Esophagus muscularis mucosa (tissue), 4 donors: Measurements from ENCODE around the gene CXCL12. TPM values are rescaled to one million over a fixed set of nuclear protein-coding genes. Genes with fewer than 3 reads are reported as not detected.

Experiments
- DNase-seq: peaks from one replicate; pipeline ENCODE4 v3.0.0-alpha.2; 2017; ENCODE audit errors: extremely low spot score
- H3K27ac ChIP-seq, 4 donors: fragments of 200-600 bp; sonication (generic); replicated peaks in 1 of 4; 1 replicate in 3 of 4; 2 replicates in 1 of 4; pipeline ENCODE4 v1.5.1; 2016 to 2019; ENCODE audit warnings: mild to moderate bottlenecking in 1 of 4
- H3K27me3 ChIP-seq, 4 donors: fragments of 200-600 bp; sonication (generic); one replicate each; pipeline versions ENCODE4 v1.5.1 to v1.6.0; 2016 to 2019
- H3K36me3 ChIP-seq, 4 donors: fragments of 200-600 bp; sonication (generic); one replicate each; pipeline ENCODE4 v1.5.1; 2016 to 2019
- H3K4me1 ChIP-seq, 4 donors: fragments of 200-600 bp; sonication (generic); one replicate each; pipeline ENCODE4 v1.5.1; 2016 to 2019
- H3K4me3 ChIP-seq, 4 donors: fragments of 200-600 bp; sonication (generic); 1 replicate in 2 of 4; 2 replicates in 2 of 4; pipeline ENCODE4 v1.5.1; 2016 to 2019; ENCODE audit warnings: mild to moderate bottlenecking in 4 of 4, moderate library complexity in 1 of 4
- H3K9me3 ChIP-seq, 4 donors: fragments of 200-600 bp; sonication (generic); 1 replicate in 3 of 4; 2 replicates in 1 of 4; pipeline ENCODE4 v1.5.1; 2016 to 2019
- CTCF ChIP-seq, 3 experiments: fragments of 200-600 bp in 2 of 3; fragments of 450-650 bp in 1 of 3; sonication (generic) in 2 of 3; IDR thresholded peaks; one replicate each; pipeline ENCODE4 v1.5.1; 2017 to 2019; ENCODE audit warnings: antibody characterized with exemption in 3 of 3, mild to moderate bottlenecking in 2 of 3, moderate library complexity in 1 of 3
- EP300 ChIP-seq: sonication (generic); formaldehyde crosslinking; IDR thresholded peaks from one replicate; pipeline ENCODE4 v1.6.1; 2017; ENCODE audit warnings: antibody characterized with exemption
- POLR2A ChIP-seq: fragments of 450-650 bp; IDR thresholded peaks from one replicate; pipeline ENCODE4 v1.6.1; 2017; ENCODE audit warnings: antibody characterized with exemption, moderate library complexity, mild to moderate bottlenecking, low read depth
- POLR2AphosphoS5 ChIP-seq, 2 donors: sonication (generic); formaldehyde crosslinking; IDR thresholded peaks; one replicate each; pipeline ENCODE4 v1.6.1; 2017; ENCODE audit warnings: antibody characterized with exemption in 2 of 2
- WGBS: methylation state at CpG from one replicate; pipeline ENCODE4 v1.1.5; 2018; 5-methylcytosine and 5-hydroxymethylcytosine counted together
- intact Hi-C: fragments of 100-400 bp; cut with DNase I; formaldehyde crosslinking; loops from one replicate; pipeline ENCODE4 v1.15.1; 2023
- total RNA-seq, 4 donors: library from RNA; depleted of rRNA; stranded (reverse); fragments of >200 nt; gene quantifications; one replicate each; pipeline versions ENCODE4 v1.1.0 to v1.2.1, GENCODE V29; 2016

Gene CXCL12
- total RNA-seq, 4 donors from 2014 or later = 47.9 to 88.8 (median 51.8) TPM

GRCh38 chr10:44384601-44385025 lies 284 bp downstream of the CXCL12 start:
- intact Hi-C loops = loop anchor here (5.0 kb wide), 2 partner anchors 478 to 692 kb away; no protein-coding TSS in a partner anchor
- peak overlapping the region; percentile 61 to 74 (median 66) for H3K4me3 ChIP-seq
- H3K9me3 ChIP-seq = no peaks in the 10 kb centered on the region
- TF ChIP-seq POLR2AphosphoS5 (IDR thresholded peaks at IDR 0.05) (no peak), CTCF (IDR thresholded peaks at IDR 0.05) (no peak), POLR2A (no peak), EP300 (no peak)
- no peaks in the 10 kb centered on the region for H3K36me3 ChIP-seq
- peaks cover 0 to 44% (median 2%) of the 10 kb centered on the region in 4 donors for H3K27me3 ChIP-seq
- no peak for DNase-seq
- 0% methylated on average over 4 of the region's 48 CpGs for WGBS
- peak overlapping the region; percentile 62 to 81 (median 76) for H3K27ac ChIP-seq
- peaks cover 4 to 56% (median 48%) of the 10 kb centered on the region in 4 donors for H3K4me1 ChIP-seq

- no peaks in the 10 kb centered on the region for H3K9me3 ChIP-seq
- peaks cover 4 to 59% (median 48%) of the 10 kb centered on the region in 4 donors for H3K4me1 ChIP-seq
- DNase-seq = no peak
- intact Hi-C loops = no loop called here
- peaks cover 0 to 44% (median 2%) of the 10 kb centered on the region in 4 donors for H3K27me3 ChIP-seq
- WGBS = 17% methylated on average over 22 of the region's 63 CpGs
- peaks cover 0 to 6% (median 5%) of the 10 kb centered on the region in 4 donors for H3K36me3 ChIP-seq
- peak overlapping the region; percentile 61 to 74 (median 66) for H3K4me3 ChIP-seq
- peak overlapping the region; percentile 62 to 81 (median 76) for H3K27ac ChIP-seq
- TF ChIP-seq EP300 = no peak
- no peak for TF ChIP-seq POLR2A
- TF ChIP-seq CTCF (IDR thresholded peaks at IDR 0.05) = no peak
- TF ChIP-seq POLR2AphosphoS5 (IDR thresholded peaks at IDR 0.05) = no peak
These were observed 922 bp downstream of the CXCL12 start for GRCh38 chr10:44383749-44384600.

- 70% methylated on average over 12 of the region's 15 CpGs for WGBS
- H3K4me1 ChIP-seq = peaks cover 4 to 59% (median 48%) of the 10 kb centered on the region in 4 donors
- peak overlapping the region; percentile 61 to 74 (median 66) for H3K4me3 ChIP-seq
- H3K36me3 ChIP-seq = peaks cover 0 to 14% (median 13%) of the 10 kb centered on the region in 4 donors
- DNase-seq = no peak
- H3K9me3 ChIP-seq = no peaks in the 10 kb centered on the region
- H3K27me3 ChIP-seq = peaks cover 0 to 44% (median 2%) of the 10 kb centered on the region in 4 donors
- peak overlapping the region; percentile 62 to 78 (median 69) for H3K27ac ChIP-seq
- TF ChIP-seq POLR2A (no peak), CTCF (IDR thresholded peaks at IDR 0.05) (no peak), POLR2AphosphoS5 (IDR thresholded peaks at IDR 0.05) (no peak), EP300 (no peak)
- intact Hi-C loops = no loop called here
These were observed 1.7 kb downstream of the CXCL12 start for GRCh38 chr10:44382981-44383748.

- peaks cover 4 to 59% (median 50%) of the 10 kb centered on the region in 4 donors for H3K4me1 ChIP-seq
- H3K4me3 ChIP-seq = peak overlapping the region; percentile 61 to 74 (median 66)
- intact Hi-C loops = no loop called here
- peaks cover 0 to 39% (median 2%) of the 10 kb centered on the region in 4 donors for H3K27me3 ChIP-seq
- 69% methylated on average over 8 of the region's 10 CpGs for WGBS
- peaks cover 0 to 23% (median 18%) of the 10 kb centered on the region in 4 donors for H3K36me3 ChIP-seq
- DNase-seq = no peak
- H3K9me3 ChIP-seq = no peaks in the 10 kb centered on the region
- H3K27ac ChIP-seq = peak overlapping the region; percentile 53 to 78 (median 62)
- TF ChIP-seq EP300 (no peak), CTCF (IDR thresholded peaks at IDR 0.05) (no peak), POLR2A (no peak), POLR2AphosphoS5 (IDR thresholded peaks at IDR 0.05) (no peak)
These were observed 2.6 kb downstream of the CXCL12 start for GRCh38 chr10:44382131-44382858.
